Middle frontal gyrus (tissue), 1 donor: ENCODE data around the gene CD22.
"Not testable (repeated sequence)": the region's sequence is repeated elsewhere in the genome, so short reads cannot be mapped to it uniquely, and the experiment has no call there.

Source experiments
- DNase-seq: peaks from one replicate; pipeline ENCODE4 v3.0.0-alpha.2; 2015; ENCODE audit warnings: low spot score; ENCODE audit errors: extremely low spot score

CD22 gene

GRCh38 chr19:35358834-35359233 is 29.8 kb downstream of the CD22 start:
- not testable (repeated sequence) for DNase-seq

GRCh38 chr19:35359395-35359794 is 30.4 kb downstream of the CD22 start:
- DNase-seq: not testable (repeated sequence)

- DNase-seq: not testable (repeated sequence)
These were observed 31.1 kb downstream of the CD22 start for GRCh38 chr19:35360081-35360480.

- no peak for DNase-seq
These were observed 32.0 kb downstream of the CD22 start for GRCh38 chr19:35360880-35361420.

- DNase-seq: no peak
These were observed 33.4 kb downstream of the CD22 start for GRCh38 chr19:35362261-35363000.

GRCh38 chr19:35363001-35363590 is 34.1 kb downstream of the CD22 start:
- no peak for DNase-seq

- no peak for DNase-seq
These were observed 34.9 kb downstream of the CD22 start for GRCh38 chr19:35363711-35364425.

GRCh38 chr19:35365303-35365702 is 36.3 kb downstream of the CD22 start:
- no peak for DNase-seq

- DNase-seq: no peak
These were observed 39.4 kb downstream of the CD22 start for GRCh38 chr19:35368378-35368777.

GRCh38 chr19:35369522-35369921 is 40.5 kb downstream of the CD22 start:
- DNase-seq: no peak

GRCh38 chr19:35370722-35371121 is 41.7 kb downstream of the CD22 start, which contains the start of gene GPR42:
TSS of gene GPR42 (plus strand) at chr19:35371068. CDS start at chr19:35371360, 292 bp downstream.
- no peak for DNase-seq

- no peak for DNase-seq
These were observed 44.5 kb downstream of the CD22 start for GRCh38 chr19:35373492-35373891.

GRCh38 chr19:35374031-35374430 is 45.0 kb downstream of the CD22 start:
- DNase-seq: not testable (repeated sequence)

GRCh38 chr19:35375505-35376307 is 46.7 kb downstream of the CD22 start:
- DNase-seq: no peak

- no peak for DNase-seq
These were observed 48.7 kb downstream of the CD22 start for GRCh38 chr19:35377656-35378055.

- DNase-seq: no peak
These were observed 49.4 kb downstream of the CD22 start for GRCh38 chr19:35378356-35378755.

- not testable (repeated sequence) for DNase-seq
These were observed 50.6 kb downstream of the CD22 start for GRCh38 chr19:35379545-35379944.

GRCh38 chr19:35379992-35380391 is 51.0 kb downstream of the CD22 start:
- DNase-seq: no peak

- DNase-seq: no peak
These were observed 51.6 kb downstream of the CD22 start for GRCh38 chr19:35380450-35381124.

- no peak for DNase-seq
These were observed 52.3 kb downstream of the CD22 start for GRCh38 chr19:35381318-35381717.

GRCh38 chr19:35381926-35382325 is 52.9 kb downstream of the CD22 start:
- DNase-seq: no peak
